SW 1271 (cell line): ENCODE measurements around the gene GTF2E1.

Source experiments
- DNase-seq, 2 experiments: peaks; one replicate each; lab custom pipeline; 2025; lab: John Stamatoyannopoulos, UW

The GTF2E1 gene

DNA sequence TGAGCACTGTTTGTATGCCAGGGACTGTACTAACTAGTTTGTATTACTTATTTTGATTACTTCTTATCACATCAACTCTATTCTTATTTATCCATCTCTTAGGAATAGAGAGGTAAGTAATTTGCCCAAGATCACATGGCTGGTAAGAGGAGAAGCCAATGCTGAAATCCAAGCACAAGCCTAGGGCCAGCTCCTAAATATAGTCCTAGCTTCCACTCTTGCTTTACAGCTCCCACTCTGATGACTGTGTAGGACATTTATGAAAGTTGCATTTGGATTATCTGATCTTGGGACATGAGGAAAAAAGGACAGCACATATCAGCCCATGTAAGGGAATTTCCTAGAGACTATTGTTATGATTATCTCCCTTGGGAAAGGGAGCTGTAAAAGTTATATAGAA lies 58.1 kb downstream of the GTF2E1 start:
- no peak for DNase-seq

GRCh38 chr3:120801484-120801883 lies 58.9 kb downstream of the GTF2E1 start:
- DNase-seq, result no peak

DNA sequence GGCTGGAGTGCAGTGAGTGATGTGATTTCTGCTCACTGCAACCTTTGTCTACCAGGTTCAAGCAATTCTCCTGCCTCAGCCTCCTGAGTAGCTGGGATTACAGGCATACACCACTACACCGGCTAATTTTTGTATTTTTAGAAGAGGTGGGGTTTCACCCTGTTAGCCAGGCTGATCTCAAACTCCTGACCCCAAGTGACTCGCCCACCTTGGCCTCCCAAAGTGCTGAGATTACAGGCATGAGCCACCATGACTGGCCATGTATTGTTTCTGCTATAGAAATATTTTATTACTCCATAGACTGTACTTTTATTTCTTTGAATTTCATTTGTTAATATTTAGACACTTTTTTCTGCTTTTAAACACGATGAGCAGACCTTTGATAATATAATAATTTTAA lies 60.4 kb downstream of the GTF2E1 start:
- no peak for DNase-seq

- no peak for DNase-seq
Observed at GRCh38 chr3:120816728-120817127, 74.2 kb downstream of the GTF2E1 start.

DNA sequence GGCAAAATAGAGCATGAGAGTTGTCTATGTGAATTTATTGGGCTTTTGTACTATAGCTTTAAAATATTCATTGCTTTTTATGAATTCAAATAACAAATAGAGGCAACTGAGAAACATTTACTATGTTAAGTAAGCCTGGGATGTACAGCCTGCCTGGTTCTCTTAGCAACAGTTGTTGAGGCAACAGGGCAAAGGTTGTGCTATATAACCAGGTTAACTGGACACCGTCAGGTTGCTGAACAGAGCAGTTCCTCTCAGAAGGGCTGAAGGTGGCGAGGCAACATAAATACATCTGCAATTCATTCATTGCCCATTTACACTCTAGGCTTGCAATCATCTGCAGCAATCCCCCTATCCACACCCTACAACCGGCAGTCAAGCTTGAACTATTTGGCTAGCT lies 78.2 kb downstream of the GTF2E1 start:
- no peak for DNase-seq

DNA sequence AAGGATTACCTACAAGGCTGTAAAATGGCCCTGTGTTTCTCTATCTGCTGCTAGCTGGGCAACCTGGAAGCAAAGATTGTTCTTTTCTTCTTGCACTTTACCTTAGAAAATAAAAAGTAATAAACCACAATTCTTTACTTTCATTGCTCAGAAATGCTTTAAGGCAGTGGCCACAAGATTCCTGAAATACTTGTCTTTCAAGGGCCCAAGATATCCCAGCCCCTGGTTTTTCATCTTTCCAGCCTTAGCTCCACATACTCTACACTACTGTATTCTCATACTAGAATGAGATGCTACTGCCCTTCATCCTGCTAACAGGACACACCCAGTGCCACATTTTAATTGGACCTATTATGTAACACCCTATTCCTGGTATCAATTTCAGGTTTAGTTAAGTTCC lies 78.9 kb downstream of the GTF2E1 start:
- DNase-seq, result no peak

DNA sequence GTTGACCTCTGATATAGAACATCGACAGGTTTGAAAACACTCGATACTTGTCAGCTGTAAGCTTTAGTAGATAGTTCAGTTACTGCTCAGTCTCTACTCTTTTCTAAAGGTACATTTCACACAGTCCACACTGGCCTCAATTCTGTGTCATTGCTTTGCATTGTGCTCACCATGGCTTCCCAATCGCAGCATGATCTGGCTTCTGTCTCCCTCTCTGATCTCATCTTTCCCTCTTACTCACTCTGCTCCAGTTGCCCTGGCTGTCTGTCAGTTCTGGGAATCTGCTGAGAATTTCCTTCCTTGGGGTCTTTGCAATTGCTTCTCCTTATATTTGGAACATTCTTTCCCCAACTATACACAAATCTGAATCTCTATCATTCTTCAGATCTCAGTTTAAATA lies 80.6 kb downstream of the GTF2E1 start:
- DNase-seq, result no peak

- DNase-seq, result no peak
Observed at GRCh38 chr3:120824613-120825012, 82.1 kb downstream of the GTF2E1 start.

DNA sequence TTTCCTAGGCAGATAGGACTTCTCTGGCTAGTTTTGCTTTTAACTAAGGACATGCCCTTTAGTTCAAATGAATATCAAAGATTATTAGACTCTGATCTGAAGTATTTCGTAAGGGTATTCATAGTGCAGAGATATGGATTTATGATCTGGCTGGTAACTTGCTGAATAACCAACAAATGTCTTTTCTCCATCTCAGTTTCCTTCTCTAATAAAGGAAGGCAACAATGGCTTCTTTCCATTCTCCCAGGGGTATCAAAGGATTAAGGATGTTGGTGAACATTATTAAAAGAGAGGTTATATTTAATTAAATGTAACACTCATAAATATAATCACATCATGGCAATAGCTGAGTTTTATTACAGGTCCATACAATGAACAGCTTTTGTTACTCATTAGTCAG lies 86.3 kb downstream of the GTF2E1 start:
- DNase-seq, result no peak

DNA sequence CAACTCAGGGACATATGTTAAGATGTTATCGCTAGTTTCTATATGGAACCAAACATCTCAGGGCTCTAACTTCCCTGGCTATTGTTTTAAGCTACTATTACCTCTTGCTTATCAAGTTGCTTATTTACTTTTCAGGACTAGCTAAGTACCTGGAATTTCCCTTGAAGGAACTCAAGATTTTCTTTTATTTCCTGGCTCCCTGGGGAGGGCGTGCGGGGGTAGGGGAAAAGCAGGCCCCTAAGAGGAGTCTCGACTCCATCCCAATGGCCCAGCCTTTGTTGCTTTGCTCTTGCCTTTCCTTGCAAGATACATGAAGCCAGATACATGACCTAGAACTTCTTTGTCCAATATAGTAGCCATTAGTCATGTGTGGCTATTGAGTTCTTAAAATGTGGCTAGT lies 88.5 kb downstream of the GTF2E1 start:
- DNase-seq, result no peak
